Stimulated activated CD8-positive, alpha-beta memory T cell treated with anti-CD3 and anti-CD28 coated beads, Interleukin-4, amount 100 ng/mL, for 48 hours (primary cell): ENCODE measurements around the gene KCNC4.

Source experiments
- DNase-seq: peaks from one replicate; pipeline ENCODE4 v3.0.0-alpha.2; 2020

Gene KCNC4

GRCh38 chr1:110189181-110189580, 20.9 kb upstream of the KCNC4 start:
- DNase-seq: no peak

DNA sequence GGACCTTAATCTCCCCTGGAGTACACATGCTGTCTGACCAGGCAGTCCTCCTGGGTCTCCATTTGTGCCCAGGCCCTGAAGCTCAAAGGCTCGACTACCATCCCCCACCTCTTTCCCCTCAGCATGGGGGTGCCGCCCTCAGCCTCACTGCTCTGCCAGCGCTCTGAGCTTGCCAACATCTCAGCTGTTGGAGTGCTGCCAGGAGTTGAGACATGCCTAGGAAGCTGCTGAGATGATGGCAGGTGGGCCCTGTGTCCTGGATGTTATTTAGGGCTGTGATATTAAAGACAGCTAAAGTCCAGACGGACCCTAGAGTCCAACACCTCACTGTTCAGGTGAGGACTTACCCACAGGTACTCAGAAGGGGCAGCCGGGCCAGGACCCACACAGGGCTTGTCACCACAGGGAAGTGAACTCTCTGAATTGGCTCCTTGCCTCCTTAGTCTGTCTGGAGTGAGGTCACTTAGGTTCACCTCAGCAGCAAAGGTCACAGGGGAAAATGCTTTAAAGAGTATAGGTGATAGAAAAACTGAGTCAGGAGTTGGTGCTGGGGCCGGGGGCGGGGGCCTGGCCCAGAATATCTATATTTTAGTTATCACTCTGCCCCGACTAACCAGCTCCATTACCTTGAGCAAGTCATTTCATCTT, 19.7 kb upstream of the KCNC4 start:
- no peak for DNase-seq

DNA sequence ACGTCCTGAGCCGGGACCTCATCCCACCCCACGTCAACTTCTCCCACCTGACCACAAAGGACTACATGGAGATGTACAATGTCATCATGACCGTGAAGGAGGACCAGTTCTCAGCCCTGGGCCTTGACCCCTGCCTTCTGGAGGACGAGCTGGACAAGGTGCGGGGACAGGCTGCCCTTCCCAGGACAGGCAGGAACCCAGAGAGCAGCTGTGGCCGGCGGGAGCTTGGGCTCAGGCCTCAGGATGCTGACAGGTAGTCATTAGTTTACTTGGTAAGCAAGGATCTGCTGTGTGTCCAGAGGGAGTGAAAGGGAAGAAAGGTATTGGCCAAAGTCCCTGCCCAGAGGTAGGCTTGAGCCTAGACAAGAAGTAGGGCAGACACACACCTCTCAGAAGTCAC, 17.6 kb upstream of the KCNC4 start:
- DNase-seq: no peak

- DNase-seq: no peak
Measured at GRCh38 chr1:110195196-110195595, 14.9 kb upstream of the KCNC4 start.

- DNase-seq: peak; percentile 62
Measured at GRCh38 chr1:110196917-110197765, 13.0 kb upstream of the KCNC4 start.

DNA sequence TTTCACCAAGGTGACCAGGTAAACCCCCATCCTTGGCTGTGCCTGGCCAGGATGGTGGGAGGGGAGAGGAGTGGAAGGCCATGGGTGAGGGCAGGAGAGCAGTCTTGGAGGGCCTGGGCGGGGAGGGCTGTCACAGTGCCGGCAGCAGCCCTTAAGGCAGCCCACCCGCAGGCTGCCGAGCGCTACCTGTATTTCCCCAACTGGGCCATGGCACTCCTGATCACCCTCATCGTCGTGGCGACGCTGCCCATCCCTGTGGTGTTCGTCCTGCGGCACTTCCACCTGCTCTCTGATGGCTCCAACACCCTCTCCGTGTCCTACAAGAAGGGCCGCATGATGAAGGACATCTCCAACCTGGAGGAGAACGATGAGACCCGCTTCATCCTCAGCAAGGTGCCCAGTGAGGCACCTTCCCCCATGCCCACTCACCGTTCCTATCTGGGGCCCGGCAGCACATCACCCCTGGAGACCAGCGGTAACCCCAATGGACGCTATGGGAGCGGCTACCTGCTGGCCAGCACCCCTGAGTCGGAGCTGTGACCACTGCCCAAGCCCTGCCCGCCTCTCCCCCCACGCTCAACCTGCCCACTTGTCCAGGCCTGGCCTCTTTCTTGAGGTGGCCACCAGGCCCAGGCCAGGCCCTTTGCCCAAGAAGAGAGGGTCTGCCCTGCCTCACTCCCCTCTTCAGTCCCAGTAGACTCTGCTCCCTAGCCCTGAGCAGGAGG, 12.0 kb upstream of the KCNC4 start:
- no peak for DNase-seq

- no peak for DNase-seq
Measured at GRCh38 chr1:110198746-110199145, 11.4 kb upstream of the KCNC4 start.

DNA sequence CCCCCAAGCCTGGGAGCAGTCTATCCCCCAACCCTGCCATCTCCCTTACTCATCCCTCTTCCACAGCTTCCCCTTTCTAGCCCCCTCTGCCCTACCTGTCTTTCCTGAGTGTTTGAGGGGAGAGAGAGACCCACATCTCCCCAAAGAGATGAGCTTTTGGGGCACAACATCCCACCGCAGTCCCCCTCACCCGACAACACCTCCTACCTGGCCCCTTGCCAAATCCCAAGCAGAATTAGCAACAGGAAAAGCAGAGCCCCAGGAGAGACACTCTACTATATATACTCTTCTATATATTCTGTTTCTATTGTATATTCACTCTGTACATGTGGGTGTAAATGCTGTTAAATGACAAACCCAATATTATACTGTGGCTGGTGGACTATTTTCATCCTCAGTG, 9.9 kb upstream of the KCNC4 start:
- DNase-seq: no peak

DNA sequence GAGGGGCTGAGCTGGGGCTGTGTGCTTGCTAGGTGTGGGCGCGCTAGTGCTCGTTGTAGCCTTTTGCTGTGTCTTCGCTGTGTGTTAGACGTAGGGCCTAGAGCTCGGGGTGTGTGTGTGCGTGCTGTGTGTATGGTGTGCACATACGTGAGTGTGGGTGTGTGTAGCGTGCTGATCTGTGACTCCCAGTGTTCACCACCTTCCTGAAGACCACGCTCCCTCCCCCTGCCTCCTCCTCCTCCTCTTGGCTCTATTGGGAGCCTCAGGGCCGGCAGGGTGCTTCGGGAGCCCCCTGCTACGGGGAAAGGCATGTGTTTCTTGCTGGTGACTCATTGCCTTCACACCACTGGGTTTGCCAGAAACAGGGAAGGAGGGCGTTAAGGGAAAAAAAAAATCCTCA, 9.4 kb upstream of the KCNC4 start:
- no peak for DNase-seq

- no peak for DNase-seq
Measured at GRCh38 chr1:110201157-110201825, 8.8 kb upstream of the KCNC4 start.

- DNase-seq: peak; percentile 82
Measured at GRCh38 chr1:110203021-110203661, 7.0 kb upstream of the KCNC4 start.

DNA sequence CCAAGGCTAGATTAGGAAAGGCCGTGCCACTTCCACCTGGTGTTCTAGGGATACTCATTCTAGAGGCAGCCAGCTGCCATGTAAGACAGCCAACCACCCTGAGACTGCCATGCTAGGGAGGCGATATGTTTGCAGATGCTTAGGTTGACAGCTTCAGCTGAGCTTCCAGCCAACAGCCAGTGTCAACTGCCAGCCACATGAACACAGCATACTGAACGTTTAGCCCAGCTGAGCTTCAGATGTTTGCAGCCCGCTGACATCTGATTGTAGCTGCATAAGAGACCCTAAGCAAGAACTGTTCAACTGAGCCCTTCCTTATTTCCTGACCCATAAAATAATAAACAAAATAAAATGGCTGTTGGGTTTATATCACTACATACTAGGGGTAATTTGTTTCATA, 5.0 kb upstream of the KCNC4 start:
- no peak for DNase-seq

DNA sequence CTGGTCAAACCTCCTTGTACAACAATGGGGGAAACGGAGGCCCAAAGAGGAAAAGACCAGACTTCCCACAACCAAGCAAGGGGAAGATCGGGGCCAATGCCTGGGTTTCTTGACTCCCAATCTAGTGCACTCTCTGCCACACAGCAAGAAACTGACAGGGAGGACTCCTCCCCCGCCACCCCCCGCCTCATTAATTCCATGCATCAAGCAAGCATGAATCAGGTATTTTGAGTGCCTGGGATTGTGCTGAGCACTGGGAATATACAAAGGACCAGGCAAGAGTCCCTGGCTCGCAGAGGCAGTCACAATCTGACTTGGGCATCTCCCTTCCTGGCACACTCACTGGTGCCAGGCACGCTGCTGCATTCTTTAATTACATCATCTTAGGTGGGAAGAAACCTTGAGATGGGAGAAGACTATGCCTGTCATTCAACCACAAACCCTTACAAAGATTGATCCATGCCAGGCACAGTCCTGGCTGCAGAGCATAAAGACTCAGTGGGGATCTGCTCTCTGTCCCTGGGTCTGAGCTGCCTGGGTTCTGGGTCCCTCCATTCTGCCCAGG, 4.4 kb upstream of the KCNC4 start:
- DNase-seq: no peak

DNA sequence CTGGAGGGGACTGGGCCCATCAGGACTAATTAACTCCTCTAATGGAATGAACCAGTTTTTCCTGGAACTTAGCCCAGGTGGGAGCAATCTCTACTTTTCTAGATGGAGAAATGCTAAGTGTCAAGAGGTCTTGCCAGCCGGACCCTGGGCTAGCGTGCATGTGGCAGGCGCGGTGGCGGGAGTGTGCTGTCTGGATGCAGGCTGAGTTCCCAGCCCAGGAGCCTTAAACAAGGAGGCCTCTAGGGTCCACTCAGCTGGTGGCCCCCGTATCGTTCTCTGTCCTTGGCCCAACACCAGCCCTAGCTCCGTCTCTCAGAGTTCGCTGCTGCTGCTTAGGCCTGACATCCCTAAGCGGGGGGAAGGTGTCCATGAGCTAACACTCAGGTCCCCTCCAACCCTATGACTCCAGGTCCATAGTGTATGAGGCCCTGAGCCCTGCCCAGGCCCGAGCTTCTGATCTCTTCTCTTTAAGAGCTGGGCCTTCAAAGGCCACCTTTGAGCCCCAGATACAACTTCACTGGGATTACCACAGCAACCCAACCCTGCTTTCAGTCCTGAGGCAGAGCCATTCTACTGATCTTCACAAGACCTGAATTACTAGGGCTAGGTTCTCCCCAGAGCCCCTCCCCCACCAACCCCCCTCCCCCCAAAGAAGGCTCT, 3.7 kb upstream of the KCNC4 start:
- DNase-seq: no peak

DNA sequence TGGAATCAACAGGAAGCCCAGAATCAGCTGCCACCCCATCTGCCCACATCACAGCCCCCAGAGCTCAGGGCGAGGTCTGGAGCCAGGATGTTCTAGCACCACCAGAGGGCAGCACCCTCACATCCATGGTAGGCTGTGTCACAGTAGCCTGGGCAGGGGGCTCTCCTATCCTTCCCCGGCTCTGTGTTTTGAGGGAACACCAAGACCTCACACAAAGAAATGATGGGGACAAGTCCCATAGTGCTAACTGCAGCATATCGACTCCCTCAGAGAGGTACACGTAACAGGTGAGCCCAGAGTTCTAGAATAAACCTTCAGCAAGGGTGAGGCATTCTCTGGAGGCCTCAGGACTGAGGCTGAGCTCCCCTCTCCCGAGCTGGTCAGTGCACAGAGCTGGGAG, 2.3 kb upstream of the KCNC4 start:
- DNase-seq: peak; percentile 88

- DNase-seq: no peak
Measured at GRCh38 chr1:110208916-110209645, 1.0 kb upstream of the KCNC4 start.

DNA sequence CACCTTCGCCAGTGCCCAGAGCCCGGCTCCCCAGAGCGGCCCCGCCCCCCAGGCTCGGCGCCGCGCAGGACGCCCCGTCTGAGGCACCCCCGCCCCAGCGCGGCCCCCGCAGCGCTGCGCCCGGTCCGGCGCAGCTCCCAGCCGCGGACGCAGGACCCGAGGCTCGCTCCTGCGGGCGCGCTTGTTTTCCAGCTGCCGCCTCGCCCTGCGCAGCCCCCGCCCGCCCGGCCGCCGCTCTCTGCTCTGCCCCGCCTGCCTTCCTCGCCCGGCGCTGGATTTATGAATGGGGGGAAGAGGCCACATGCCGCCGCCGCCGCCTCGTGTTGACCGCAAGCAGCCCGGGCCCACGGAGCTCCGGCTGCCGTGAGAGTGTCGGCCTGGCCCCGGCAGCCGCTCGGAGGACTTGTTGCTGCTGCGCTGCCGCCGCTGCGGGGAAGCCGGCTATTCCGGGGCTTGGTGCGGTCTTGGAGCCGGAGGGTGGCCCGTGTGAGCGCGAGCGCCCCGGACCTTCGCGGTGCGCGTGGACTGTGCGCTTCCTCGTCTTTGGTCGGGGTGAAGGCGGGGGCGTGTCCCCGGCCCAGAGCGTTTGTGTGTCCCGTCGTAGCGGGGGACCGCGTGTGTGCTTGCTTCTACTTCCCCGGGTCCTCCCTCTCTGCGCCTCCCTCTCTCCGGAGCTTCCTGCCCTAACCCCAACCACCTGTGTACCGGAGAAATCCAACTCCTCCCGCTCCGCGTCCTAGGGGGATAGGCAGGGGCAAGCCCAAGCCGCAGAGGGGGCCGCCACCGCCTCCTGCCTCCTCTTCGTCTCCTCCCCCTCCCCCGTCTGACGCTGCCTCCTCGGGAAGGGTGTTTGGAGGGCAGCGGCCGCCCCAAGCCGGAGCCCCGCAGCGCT, 736 bp downstream of the KCNC4 start:
- DNase-seq: peak; percentile 67

GRCh38 chr1:110211496-110212168, 1.5 kb downstream of the KCNC4 start:
- no peak for DNase-seq
